Neuron (in vitro differentiated cells): ENCODE measurements around the gene OR2AP1.
"Not testable (repeated sequence)": the region's sequence is repeated elsewhere in the genome, so short reads cannot be mapped to it uniquely, and the experiment has no call there.

Experiments used
- H2AFZ ChIP-seq: one replicate; pipeline ENCODE4 v1.6.1; 2013; ENCODE audit warnings: low read depth, mild to moderate bottlenecking, inconsistent platforms, low read length, moderate library complexity
- H3K27me3 ChIP-seq: one replicate; pipeline ENCODE4 v1.6.1; 2013; ENCODE audit warnings: low read length; ENCODE audit not compliant: insufficient read depth
- H3K36me3 ChIP-seq: one replicate; pipeline ENCODE4 v1.6.1; 2013; ENCODE audit warnings: low read length; ENCODE audit not compliant: insufficient read depth
- H3K4me1 ChIP-seq: one replicate; pipeline ENCODE4 v1.6.1; 2013; ENCODE audit warnings: low read length; ENCODE audit not compliant: insufficient read depth
- H3K4me3 ChIP-seq: 2 replicates; pipeline ENCODE4 v1.5.1; 2013; ENCODE audit warnings: mild to moderate bottlenecking, low read length, moderate library complexity
- H3K9me3 ChIP-seq: one replicate; pipeline ENCODE4 v1.6.1; 2013; ENCODE audit warnings: low read length

OR2AP1 gene

DNA sequence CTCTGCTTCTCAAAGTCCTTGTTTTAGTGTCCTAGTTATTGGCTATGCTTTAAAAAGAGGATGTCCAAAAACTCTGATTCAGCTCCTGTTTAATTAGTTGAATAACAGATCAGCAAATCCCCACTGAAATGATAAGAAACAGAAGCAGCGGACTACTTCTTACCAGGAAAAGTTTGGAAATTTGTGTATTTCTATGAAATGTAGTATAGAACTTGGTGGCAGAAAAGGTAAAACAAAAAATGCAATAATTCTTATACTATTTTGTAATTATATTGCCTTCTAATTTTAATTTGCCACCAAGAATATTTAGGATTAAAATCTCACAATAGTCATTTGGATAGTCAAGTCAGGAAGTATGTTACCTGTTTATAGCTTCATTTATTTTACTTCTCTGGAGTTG is at the start of gene OR2AP1:
Gene OR2AP1 (plus strand): TSS at position 301 of the 400 bp plus-strand sequence. CDS start 1,947 bp downstream, outside the sequence.
- H3K4me1 ChIP-seq: no peaks in the 10 kb centered on the region
- H3K4me3 ChIP-seq: no peak within 1 kb of the TSS
- H3K9me3 ChIP-seq: no peaks in the 10 kb centered on the region
- H3K27me3 ChIP-seq: no peaks in the 10 kb centered on the region
- H3K36me3 ChIP-seq: no peaks in the 10 kb centered on the region
- no peak within 1 kb of the TSS for H2AFZ ChIP-seq

DNA sequence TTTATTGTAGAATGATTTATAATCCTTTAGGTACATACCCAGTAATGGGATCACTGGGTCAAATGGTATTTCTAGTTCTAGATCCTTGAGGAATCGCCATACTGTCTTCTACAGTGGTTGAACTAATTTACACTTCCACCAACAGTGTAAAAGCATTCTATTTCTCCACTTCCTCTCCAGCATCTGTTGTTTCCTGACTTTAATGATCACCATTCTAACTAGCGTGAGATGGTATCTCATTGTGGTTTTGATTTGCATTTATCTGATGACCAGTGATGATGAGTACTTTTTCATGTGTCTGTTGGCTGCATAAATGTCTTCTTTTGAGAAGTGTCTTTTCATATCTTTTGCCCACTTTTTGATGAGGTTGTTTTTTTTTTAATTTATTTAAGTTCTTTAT is 24.0 kb upstream of the OR2AP1 start:
- H3K4me1 ChIP-seq, H3K36me3 ChIP-seq, H3K9me3 ChIP-seq, H3K4me3 ChIP-seq, H2AFZ ChIP-seq, H3K27me3 ChIP-seq: not testable (repeated sequence)

DNA sequence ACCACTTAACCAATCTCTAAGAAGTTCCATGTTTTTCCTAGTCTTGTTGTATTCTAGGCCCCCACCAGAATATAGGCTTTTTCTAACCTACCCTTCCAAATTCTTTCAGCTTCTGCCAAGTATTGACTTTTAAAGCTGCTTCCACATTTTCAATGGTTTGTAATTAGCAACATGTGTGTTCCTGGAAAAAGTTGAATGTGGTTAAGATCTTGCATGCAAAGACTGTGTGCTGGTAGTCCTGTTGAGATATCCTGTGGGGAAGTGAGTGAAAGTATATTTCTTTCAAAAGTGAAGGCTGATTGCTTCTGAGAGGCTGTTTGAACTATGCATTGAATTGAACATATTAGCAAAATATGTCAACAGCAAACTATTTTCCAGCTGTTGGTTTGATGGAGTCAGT is 23.5 kb upstream of the OR2AP1 start:
- H2AFZ ChIP-seq: no peak overlapping the region
- H3K36me3 ChIP-seq: no peaks in the 10 kb centered on the region
- H3K4me3 ChIP-seq: no peak overlapping the region
- H3K4me1 ChIP-seq: no peaks in the 10 kb centered on the region
- H3K9me3 ChIP-seq: no peaks in the 10 kb centered on the region
- H3K27me3 ChIP-seq: no peaks in the 10 kb centered on the region

DNA sequence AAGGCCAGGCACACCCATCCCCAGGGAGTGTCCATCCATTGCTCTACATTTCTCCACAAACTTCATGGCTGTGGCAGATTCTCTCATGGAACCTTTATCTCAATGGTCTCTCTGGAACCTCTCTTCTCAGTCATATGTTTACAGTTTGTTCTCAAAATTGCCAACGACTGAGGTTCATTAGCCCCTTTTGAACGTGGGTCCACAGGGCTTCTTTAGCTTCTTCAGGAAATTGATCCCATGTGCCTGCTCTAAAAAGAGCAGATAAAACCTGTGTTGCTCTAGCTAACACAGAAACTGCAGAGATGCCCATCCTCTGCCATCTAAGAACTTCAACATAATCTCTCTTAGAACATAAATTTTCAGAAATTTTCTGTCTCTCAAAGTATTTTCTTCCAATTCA is 23.0 kb upstream of the OR2AP1 start, which contains the start of gene OR6C4:
Gene OR6C4 (plus strand): TSS at position 301 of the 400 bp plus-strand sequence. CDS start 1,625 bp downstream, outside the sequence.
- Histone ChIP-seq H3K4me1 (no peaks in the 10 kb centered on the region), H3K9me3 (no peaks in the 10 kb centered on the region), H3K36me3 (no peaks in the 10 kb centered on the region), H2AFZ (no peak within 1 kb of the TSS), H3K27me3 (no peaks in the 10 kb centered on the region), H3K4me3 (no peak within 1 kb of the TSS)

DNA sequence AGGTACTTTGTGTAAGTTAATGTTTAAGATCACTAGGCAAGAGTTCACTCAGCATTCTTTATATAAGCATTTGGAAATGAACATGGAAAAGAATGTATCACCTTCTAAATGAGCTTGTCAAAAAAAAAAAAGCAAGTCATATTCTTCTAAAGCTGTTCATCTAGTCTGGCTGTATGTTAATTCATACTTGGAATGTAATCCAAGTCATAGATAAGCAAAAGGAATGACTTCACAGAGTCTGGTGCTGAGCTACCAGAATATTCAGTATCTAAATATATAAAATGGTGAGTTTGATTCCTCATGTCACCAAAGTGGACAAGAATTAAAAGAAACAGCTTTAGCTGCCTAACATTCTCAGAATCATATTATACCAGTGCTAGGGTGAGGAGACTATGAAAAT is 18.0 kb upstream of the OR2AP1 start:
- Histone ChIP-seq H3K9me3 (no peaks in the 10 kb centered on the region), H3K27me3 (no peaks in the 10 kb centered on the region)

DNA sequence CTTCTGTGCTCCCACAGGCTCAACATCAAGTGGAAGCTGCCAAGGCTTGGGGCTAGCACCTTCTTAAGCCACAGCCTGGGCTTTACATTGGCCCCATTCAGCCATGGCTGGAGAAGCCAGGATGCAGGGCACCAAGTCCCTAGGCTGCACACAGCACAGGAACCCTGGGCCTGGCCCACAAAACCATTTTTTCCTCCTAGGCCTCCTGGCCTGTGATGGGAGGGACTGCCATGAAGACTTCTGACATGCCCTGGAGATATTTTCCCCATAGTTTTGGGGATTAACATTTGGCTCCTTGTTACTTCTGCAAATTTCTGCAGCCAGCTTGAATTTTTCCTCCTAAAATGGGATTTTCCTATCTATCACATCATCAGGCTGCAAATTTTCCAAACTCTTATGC is 2.2 kb upstream of the OR2AP1 start:
- H3K9me3 ChIP-seq, H3K4me3 ChIP-seq, H2AFZ ChIP-seq, H3K27me3 ChIP-seq, H3K4me1 ChIP-seq, H3K36me3 ChIP-seq: not testable (repeated sequence)

More for the DNA sequence above, 18.0 kb upstream of the OR2AP1 start:
- H2AFZ ChIP-seq: no peak overlapping the region
- peaks cover 3% of the 10 kb centered on the region for H3K4me1 ChIP-seq
- no peak overlapping the region for H3K4me3 ChIP-seq
- no peaks in the 10 kb centered on the region for H3K36me3 ChIP-seq

- H3K4me3 ChIP-seq, H3K4me1 ChIP-seq, H3K36me3 ChIP-seq, H3K9me3 ChIP-seq, H2AFZ ChIP-seq, H3K27me3 ChIP-seq: not testable (repeated sequence)
These were observed 1.6 kb upstream of the OR2AP1 start for GRCh38 chr12:55570689-55571088.

GRCh38 chr12:55582066-55582465 is 9.8 kb downstream of the OR2AP1 start:
- Histone ChIP-seq H3K4me1 (no peaks in the 10 kb centered on the region), H3K27me3 (no peaks in the 10 kb centered on the region), H3K4me3 (no peak overlapping the region), H3K9me3 (no peaks in the 10 kb centered on the region), H2AFZ (no peak overlapping the region), H3K36me3 (no peaks in the 10 kb centered on the region)

- Histone ChIP-seq H3K4me3 (no peak overlapping the region), H2AFZ (no peak overlapping the region), H3K4me1 (no peaks in the 10 kb centered on the region), H3K27me3 (no peaks in the 10 kb centered on the region), H3K9me3 (no peaks in the 10 kb centered on the region), H3K36me3 (no peaks in the 10 kb centered on the region)
These were observed 13.5 kb downstream of the OR2AP1 start for GRCh38 chr12:55585817-55586216.

- not testable (repeated sequence) for H3K4me1 ChIP-seq, H3K9me3 ChIP-seq, H2AFZ ChIP-seq, H3K4me3 ChIP-seq, H3K36me3 ChIP-seq, H3K27me3 ChIP-seq
These were observed 17.9 kb downstream of the OR2AP1 start for GRCh38 chr12:55590152-55590551.

DNA sequence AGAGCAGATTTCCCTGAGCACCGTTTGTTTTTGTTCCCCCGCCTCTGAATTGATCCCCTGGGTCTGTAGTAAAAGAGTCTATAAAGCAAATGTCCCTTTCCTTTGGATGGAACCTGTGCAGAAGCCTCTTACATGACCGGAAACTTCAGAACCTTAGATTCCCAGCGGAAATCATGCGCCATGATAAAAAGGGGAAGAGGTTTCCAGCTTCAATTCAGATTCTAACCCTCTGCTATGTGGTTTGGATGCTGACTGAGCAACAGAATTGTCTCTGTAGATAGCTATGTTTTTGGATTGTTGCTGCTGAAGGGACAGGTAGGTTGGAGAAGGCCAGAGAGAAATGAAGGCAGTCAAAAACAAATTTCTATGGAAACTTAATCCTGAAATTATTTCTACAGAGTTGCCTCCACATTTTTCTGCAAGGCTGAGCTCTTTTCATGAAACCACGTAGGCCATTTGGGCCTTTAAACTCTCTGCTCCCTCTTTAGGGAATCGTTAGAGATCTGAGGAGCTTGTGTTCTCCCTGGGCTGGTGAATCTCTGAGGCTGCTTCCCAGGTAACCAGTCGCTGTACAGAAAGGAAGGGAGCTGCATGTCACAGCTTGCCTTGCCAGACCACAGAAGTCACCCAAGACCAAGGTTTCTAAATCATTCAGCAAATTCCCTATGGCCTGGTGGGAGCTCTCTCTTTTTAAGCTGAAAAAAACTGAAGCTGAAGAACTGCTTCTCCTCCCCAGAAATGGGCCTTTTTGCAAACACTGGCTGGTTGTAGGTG is 35.7 kb downstream of the OR2AP1 start:
- Histone ChIP-seq H3K4me3 (no peak overlapping the region), H3K9me3 (no peaks in the 10 kb centered on the region), H3K4me1 (no peaks in the 10 kb centered on the region), H2AFZ (peak overlapping the region; percentile 36), H3K36me3 (no peaks in the 10 kb centered on the region), H3K27me3 (no peaks in the 10 kb centered on the region)

GRCh38 chr12:55610598-55610997 is 38.3 kb downstream of the OR2AP1 start:
- no peak overlapping the region for H2AFZ ChIP-seq
- H3K36me3 ChIP-seq: no peaks in the 10 kb centered on the region

DNA sequence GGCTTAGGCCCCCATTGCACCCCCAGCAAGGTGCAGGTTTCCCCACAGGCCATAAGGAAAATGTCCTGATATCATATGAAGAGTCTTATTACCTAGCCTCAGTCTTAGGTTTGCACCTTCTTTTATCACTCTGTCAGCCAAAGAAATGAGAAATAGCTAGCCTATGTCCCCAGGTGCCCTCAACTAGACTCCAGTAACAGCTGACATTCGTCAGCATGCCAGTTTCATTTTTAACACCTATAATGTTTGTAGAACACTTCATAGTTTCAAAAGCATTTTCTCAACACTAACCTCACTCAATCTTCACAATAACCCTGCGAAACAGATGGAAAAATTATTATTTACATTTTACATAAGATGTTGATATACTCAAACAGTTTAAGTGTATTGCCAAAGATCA is 40.4 kb downstream of the OR2AP1 start:
- Histone ChIP-seq H2AFZ (no peak overlapping the region), H3K9me3 (peaks cover 3% of the 10 kb centered on the region), H3K4me3 (no peak overlapping the region), H3K36me3 (no peaks in the 10 kb centered on the region), H3K27me3 (no peaks in the 10 kb centered on the region), H3K4me1 (no peaks in the 10 kb centered on the region)

More at GRCh38 chr12:55610598-55610997, 38.3 kb downstream of the OR2AP1 start:
- no peaks in the 10 kb centered on the region for H3K27me3 ChIP-seq
- H3K9me3 ChIP-seq: no peaks in the 10 kb centered on the region
- H3K4me3 ChIP-seq: no peak overlapping the region
- no peaks in the 10 kb centered on the region for H3K4me1 ChIP-seq

DNA sequence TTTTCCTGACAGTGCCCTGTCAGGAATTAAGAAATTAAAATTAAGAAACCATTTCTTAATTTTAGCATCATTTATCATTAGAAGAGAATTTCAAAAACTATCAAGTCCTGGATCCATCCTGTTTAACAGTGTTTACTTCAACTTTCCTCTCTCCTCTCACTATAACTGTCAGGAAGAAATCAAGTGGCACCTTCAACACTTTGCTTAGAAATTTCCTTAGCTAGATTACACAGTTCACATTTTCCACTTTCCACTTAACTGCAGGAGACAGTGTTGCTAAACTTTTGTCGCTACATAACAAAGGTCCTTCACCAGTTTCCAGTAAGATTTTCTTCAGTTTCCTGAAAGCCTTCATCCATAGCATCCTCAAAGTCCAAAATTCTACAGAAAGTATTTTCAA is 42.5 kb downstream of the OR2AP1 start:
- H3K9me3 ChIP-seq: peaks cover 3% of the 10 kb centered on the region
- no peaks in the 10 kb centered on the region for H3K4me1 ChIP-seq
- no peaks in the 10 kb centered on the region for H3K27me3 ChIP-seq
- no peaks in the 10 kb centered on the region for H3K36me3 ChIP-seq
- H3K4me3 ChIP-seq: no peak overlapping the region
- H2AFZ ChIP-seq: no peak overlapping the region
